Right forelimb (tissue), 1 donor: ENCODE data around the gene NDUFA13.

ENCODE experiments used
- DNase-seq: peaks from one replicate; pipeline ENCODE4 v3.0.0-alpha.2; 2018

The NDUFA13 gene

DNA sequence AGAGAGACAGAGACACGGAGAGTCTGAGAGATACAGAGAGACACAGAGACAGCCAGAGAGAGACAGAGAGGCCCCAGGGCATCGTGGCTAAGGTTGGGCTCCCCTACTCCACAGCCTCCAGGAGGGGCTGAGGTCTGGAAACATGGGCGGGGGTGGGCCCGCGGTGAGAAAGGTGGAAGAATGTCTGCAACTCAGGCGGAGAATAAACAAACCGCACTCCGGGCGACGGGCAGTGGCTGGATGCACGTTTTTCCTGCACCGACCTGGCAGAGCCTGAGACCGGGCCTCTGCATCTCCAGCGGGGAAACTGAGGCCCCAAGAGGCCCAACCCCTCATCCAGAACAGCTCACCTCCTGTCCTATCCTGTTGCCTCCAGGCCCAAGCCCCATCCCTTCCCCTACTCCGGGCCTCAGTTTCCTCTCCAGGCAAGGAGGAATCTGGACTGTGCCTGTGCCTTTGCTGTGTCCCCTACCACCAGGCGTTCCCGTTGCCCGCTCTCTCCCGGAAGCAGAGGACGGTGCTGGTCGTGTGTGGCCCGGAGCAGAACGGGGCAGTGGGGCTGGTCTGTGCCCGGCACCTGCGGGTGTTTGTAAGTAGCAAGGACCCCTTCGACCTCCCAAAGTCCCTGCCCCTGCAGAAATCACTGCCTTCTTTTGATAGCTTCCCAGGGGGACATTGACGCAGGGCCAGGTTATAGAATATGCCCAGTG lies 18.7 kb downstream of the NDUFA13 start:
- peak; percentile 43 for DNase-seq

- DNase-seq: no peak
These were observed 19.5 kb downstream of the NDUFA13 start for GRCh38 chr19:19535311-19536191.

DNA sequence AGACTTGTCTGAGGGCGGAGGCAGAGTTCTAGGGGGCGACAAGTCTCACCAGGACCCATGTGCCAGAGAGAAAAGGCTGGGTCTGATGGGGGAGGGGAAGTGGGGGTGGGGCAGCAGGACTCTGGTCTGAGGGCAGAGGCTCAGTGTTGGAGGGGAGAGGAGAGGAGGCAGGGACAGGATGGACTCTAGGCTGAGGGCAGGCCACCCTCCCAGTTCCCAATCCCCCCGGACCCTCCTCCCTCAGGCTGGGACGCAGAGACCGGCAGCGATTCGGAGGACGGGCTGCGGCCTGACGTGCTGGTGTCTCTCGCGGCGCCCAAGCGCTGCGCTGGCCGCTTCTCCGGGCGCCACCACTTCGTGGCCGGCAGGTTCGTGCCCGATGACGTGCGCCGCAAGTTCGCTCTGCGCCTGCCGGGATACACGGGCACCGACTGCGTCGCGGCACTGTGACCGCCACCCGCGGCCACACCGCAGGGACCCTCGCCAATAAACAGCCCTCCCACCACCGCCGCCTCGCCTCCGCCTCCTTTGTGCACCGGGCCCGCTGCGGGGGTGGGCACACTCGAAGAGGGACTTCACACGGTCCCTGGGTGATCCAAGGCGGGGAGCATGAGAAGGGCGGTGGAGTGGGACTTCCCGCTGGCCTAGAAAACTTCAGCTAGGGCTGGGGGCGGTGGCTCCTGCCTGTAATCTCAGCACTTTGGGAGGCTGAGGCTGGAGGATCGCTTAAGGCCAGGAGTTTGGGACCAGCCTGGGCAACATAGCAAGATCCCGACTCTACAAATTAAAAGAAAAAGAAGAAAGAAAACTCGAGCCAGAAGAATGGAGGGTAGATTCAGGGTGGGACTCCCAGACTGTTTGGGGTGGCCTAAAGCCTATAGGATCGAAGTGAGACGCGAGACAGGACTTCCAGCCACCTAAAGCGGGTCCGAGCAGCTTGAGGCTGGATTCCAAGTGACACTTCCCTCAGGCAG lies 21.3 kb downstream of the NDUFA13 start:
- peak; percentile 50 for DNase-seq

DNA sequence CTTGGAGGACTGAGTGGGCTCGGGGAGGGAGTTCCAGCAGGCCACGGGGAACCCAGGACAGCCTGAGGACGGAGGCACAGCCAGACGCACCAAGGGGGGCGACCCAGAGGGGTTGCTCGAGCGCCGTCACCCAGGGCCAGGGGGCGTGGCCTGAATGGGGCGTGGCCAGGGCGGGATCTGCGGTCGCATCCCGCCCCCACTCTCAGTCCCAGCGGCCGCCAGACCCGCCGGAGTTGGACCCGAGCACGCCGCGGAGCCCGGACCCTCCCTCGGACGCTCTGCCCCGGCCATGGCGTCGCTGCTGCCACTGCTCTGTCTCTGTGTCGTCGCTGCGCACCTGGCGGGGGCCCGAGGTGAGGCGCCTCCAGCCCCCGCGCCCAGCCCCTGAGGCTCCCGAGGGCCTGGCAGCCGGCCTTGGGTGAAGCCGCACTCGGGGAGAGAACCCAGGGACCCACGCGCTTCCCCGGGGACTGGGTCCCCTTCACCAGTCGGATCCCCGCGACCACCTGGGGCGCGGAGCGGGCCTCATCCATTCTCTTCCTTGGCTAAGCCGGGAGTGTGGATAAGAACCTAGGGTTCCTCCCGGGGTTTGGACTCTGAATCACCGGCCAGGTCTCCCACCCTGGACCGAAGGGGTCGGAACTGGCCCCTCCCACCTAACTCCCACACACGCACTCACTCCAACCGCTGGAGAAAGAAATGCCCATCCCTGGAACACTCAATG lies 22.2 kb downstream of the NDUFA13 start, which contains the start of gene CILP2:
TSS of gene CILP2 (plus strand) at position 205 of the 724 bp plus-strand sequence. CDS start at position 290, 85 bp downstream.
- DNase-seq: peak; percentile 78

DNA sequence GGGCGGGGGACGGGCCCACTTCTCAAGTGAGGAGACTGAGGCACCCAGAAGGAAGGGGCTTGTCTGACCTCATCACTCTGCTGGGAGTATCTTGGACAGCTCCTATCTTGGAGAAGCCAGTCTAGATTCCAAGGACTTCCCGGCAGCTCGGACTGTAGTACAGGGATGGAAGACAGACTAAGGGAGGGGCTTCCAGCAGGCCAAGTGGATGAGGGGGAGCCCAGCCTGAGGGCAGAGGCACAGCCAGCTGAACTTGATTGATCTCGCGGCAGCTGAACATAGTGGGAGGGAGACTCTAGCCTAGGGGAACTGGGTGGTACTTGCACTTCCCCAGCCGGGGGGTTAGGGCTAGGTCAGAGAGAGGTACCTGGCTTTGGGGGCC lies 22.8 kb downstream of the NDUFA13 start:
- DNase-seq: no peak

DNA sequence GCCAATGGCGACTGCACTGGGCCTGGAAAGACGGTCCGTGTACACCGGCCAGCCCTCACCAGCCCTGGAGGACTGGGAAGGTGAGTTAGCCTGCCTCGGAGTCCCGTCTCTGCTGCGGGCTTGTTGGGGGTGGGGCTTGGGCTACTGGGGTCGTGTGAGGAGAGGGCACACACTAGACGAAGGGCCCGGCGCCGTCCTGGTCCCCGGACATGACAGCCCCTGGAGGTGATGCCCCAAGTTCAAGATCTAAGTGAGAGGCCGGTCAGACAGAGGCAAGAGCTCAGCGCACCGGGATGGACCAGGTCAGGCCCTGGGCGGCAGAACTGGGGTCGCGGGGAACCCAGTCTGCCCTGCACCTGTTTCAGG lies 23.7 kb downstream of the NDUFA13 start:
- no peak for DNase-seq

DNA sequence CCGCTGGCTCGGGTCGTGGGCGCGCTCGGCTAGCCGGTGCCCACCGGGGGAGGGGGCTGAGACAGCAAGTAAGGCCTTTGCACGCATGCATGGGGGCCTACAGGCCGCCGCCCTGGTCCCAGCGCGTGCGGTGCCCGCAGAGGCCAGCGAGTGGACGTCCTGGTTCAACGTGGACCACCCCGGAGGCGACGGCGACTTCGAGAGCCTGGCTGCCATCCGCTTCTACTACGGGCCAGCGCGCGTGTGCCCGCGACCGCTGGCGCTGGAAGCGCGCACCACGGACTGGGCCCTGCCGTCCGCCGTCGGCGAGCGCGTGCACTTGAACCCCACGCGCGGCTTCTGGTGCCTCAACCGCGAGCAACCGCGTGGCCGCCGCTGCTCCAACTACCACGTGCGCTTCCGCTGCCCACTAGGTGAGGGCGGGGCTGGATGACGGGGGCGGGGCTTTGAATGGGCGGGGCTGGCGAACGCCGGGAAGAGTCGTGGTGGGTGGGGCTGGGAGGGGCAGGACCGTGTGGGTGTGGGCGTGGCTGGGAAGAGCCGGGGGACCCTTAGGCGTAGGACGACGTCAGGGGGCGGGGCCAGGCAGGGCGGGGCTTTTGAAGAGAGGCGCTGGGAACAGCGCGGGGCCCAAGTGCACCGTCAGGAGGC lies 24.2 kb downstream of the NDUFA13 start:
- peak; percentile 85 for DNase-seq

- DNase-seq: no peak
These were observed 24.9 kb downstream of the NDUFA13 start for GRCh38 chr19:19540715-19541515.

DNA sequence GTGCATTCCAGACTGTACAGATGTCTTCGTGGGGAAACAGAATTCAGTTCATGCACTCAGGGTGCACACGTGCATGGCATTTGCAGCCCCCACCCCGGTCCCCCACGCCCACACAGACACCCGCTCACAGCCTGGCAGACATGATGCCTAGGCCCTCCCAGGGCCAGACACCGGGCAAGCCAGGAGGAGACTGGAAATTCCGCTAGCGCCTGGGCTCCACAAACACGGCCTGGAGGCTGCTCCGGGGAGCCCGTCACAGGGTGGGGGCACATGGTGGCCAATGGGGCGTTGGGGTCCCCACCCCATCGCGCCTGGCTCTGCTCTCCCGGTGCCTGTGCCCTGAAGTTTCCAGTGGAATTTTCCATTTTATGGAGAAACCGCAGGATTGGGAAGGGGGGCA lies 25.6 kb downstream of the NDUFA13 start:
- DNase-seq: no peak

- no peak for DNase-seq
These were observed 26.5 kb downstream of the NDUFA13 start for GRCh38 chr19:19542507-19542906.

- no peak for DNase-seq
These were observed 27.1 kb downstream of the NDUFA13 start for GRCh38 chr19:19543101-19543500.

GRCh38 chr19:19543640-19544039 lies 27.6 kb downstream of the NDUFA13 start:
- no peak for DNase-seq

DNA sequence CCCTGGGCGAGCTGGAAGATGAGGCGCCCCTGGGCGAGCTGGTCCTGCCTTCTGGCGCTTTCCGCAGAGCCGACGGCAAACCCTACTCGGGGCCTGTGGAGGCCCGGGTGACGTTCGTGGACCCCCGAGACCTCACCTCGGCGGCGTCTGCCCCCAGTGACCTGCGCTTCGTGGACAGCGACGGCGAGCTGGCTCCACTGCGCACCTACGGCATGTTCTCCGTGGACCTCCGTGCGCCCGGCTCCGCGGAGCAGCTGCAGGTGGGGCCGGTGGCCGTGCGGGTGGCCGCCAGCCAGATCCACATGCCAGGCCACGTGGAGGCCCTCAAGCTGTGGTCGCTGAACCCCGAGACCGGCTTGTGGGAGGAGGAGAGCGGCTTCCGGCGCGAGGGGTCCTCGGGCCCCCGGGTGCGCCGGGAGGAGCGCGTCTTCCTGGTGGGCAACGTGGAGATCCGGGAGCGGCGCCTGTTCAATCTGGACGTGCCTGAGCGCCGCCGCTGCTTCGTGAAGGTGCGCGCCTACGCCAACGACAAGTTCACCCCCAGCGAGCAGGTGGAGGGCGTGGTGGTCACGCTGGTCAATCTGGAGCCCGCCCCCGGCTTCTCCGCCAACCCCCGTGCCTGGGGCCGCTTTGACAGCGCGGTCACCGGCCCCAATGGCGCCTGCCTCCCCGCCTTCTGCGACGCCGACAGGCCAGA lies 28.4 kb downstream of the NDUFA13 start:
- DNase-seq: peak; percentile 19

- no peak for DNase-seq
These were observed 29.0 kb downstream of the NDUFA13 start for GRCh38 chr19:19544954-19545591.

GRCh38 chr19:19545707-19546106 lies 29.7 kb downstream of the NDUFA13 start:
- DNase-seq: no peak

DNA sequence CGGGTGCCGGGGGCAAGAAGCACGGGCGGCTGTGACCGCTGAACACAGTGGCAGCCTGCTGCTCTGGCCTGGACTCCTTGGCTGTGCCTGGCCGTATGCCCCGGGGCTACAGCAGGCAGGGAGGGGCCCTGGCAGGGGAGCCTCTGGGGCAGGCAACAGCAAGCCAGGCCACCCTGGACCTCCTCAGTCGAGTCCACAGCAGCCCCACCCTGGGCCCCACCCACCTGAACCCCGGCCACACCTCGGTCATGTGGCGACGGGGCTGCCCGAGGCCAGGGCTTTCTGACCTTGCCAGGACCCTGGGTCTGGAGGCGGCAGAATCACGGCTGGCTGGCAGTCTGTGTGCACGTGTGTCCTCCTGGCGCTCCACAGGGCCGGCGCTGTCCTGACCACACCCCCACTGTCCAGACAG lies 30.7 kb downstream of the NDUFA13 start:
- DNase-seq: no peak

DNA sequence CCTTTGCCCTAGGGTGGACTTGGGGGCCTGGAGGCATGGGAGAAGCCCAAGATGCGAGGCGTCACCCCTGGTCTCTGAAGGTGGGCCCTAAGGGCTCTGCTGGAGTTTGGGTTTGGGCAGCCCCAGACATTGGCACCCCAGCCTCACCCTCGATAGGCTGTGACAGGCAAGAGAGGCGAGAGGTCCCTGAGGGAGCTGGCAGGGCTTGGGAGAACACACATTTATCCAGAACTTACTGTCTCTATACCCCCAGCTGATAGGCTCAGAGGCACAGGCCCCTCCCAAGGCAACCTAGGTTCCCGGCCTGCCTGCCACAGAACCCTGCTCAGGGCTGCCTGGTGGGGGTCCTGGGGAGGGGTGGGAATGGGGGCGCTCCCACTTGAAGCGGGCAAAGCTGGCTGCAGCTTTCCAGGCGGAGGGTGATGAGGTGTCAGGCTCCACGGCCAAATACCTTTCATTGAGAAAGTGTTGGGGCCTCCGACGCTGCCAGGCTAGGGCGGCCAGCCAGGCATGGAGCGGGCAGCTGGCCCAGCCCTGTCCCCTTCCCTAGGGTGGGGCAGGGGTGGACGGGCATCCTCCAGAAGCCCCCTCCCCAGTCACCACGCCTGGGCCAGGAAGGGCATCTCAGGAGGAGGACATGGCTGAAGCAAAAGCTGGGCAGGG lies 31.8 kb downstream of the NDUFA13 start:
- DNase-seq: no peak

DNA sequence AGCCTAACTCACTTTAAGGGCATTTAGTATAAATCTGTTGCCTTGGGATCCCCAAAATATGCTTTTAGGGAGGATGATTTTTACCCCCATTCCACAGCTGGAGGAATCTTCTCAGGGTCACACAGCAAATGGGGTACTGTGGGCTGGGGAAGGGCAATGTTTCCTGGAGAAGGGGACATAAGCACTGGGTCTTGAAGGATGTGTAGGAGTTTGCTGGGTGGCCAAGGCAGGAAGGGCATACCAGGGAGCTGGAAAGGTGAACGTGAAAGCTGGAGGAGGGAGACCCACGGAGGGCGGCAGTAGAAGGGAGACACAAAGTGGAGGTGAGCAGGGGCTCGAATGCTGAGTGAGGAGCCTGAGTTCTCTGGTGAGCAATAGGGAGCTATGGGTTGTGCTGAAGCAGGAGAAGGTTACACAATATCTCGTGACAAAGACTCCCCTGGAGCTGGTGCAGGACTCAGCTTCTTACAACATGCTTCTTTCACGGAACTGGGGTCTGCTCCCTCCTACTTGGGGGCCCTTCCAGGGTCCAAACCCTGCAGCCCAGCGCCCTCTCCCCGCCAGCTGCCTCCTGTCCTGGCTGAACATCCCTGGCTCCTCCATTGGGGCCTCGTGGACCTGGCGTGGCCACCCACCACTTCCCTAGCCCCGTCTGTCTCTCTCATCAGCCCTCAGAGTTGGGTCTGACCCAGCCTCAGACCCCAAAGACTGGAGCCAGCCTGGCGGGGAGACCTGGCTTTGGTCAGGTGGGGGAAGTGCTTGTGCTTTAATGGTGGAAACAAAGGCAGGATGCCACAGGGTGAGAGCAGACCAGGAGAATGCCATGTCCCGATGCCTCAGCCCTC lies 33.1 kb downstream of the NDUFA13 start:
- no peak for DNase-seq
